Neural cell (in vitro differentiated cells): Measurements from ENCODE around the gene RERE. TPM values are rescaled to one million over a fixed set of nuclear protein-coding genes. Genes with fewer than 3 reads are reported as not detected.

Experiments used
- H2AFZ ChIP-seq: fragments of 200-600, 300-800 bp; sonication (generic), shearing (Covaris generic); 2 replicates; pipeline ENCODE4 v1.6.0; 2014; ENCODE audit warnings: low read depth, mild to moderate bottlenecking, antibody characterized with exemption, low read length, moderate library complexity
- H3F3A ChIP-seq: fragments of 200-600 bp; shearing (Covaris generic); 2 replicates; pipeline ENCODE4 v1.6.1; 2016; ENCODE audit warnings: mild to moderate bottlenecking, moderate library complexity, mixed read lengths, antibody characterized with exemption, low read length; ENCODE audit not compliant: insufficient read depth, poor library complexity, severe bottlenecking
- H3K27ac ChIP-seq: fragments of 200-600, 300-800 bp; sonication (generic), shearing (Covaris generic); 2 replicates; pipeline ENCODE4 v1.5.1; 2014; ENCODE audit warnings: mild to moderate bottlenecking, low read length, moderate library complexity
- H3K27me3 ChIP-seq: fragments of 300-800, 200-600 bp; sonication (generic), shearing (Covaris generic); 2 replicates; pipeline ENCODE4 v1.6.0; 2014; ENCODE audit warnings: mild to moderate bottlenecking, low read depth, low read length, moderate library complexity; ENCODE audit not compliant: insufficient read depth
- H3K36me3 ChIP-seq: fragments of 300-800, 200-600 bp; sonication (generic), shearing (Covaris generic); 2 replicates; pipeline ENCODE4 v1.5.1; 2014; ENCODE audit warnings: mild to moderate bottlenecking, antibody characterized with exemption, low read length, moderate library complexity; ENCODE audit not compliant: insufficient read depth
- H3K4me2 ChIP-seq: fragments of 300-800, 200-600 bp; sonication (generic), shearing (Covaris generic); 2 replicates; pipeline ENCODE4 v1.6.0; 2014; ENCODE audit warnings: mild to moderate bottlenecking, low read length
- H3K4me3 ChIP-seq: fragments of 300-800, 200-600 bp; sonication (generic), shearing (Covaris generic); 2 replicates; pipeline ENCODE4 v1.5.1; 2014; ENCODE audit warnings: mild to moderate bottlenecking, low read length, moderate library complexity
- H3K79me2 ChIP-seq: fragments of 200-600 bp; shearing (Covaris generic); replicated peaks from 2 replicates; pipeline ENCODE4 v1.6.0; 2014; ENCODE audit warnings: mild to moderate bottlenecking, low read length, moderate library complexity; ENCODE audit not compliant: insufficient read depth
- H3K9ac ChIP-seq: fragments of 300-800, 200-600 bp; sonication (generic), shearing (Covaris generic); 2 replicates; pipeline ENCODE4 v1.6.1; 2016; ENCODE audit warnings: mild to moderate bottlenecking, low read length, mixed read lengths
- H3K9me2 ChIP-seq: fragments of 200-600 bp; shearing (Covaris generic); 2 replicates; pipeline ENCODE4 v1.6.1; 2016; ENCODE audit warnings: mild to moderate bottlenecking, low read length, mixed read lengths; ENCODE audit not compliant: insufficient read depth
- H3K9me3 ChIP-seq: fragments of 200-600, 300-800 bp; sonication (generic), shearing (Covaris generic); 2 replicates; pipeline ENCODE4 v1.6.1; 2016; ENCODE audit warnings: mild to moderate bottlenecking, mixed run types, low read length, moderate library complexity, mixed read lengths
- H4K20me1 ChIP-seq: fragments of 200-600 bp; shearing (Covaris generic); 2 replicates; pipeline ENCODE4 v1.6.1; 2016; ENCODE audit warnings: mild to moderate bottlenecking, mixed run types; ENCODE audit not compliant: insufficient read depth
- EP300 ChIP-seq: fragments of 450-650 bp; conservative IDR thresholded peaks from 2 replicates; pipeline ENCODE4 v1.6.1; 2014; ENCODE audit warnings: antibody characterized with exemption, mild to moderate bottlenecking, moderate library complexity; ENCODE audit not compliant: poor library complexity, severe bottlenecking
- EZH2 ChIP-seq: fragments of 200-600, 300-800 bp; shearing (Covaris generic), sonication (generic); IDR thresholded peaks from 2 replicates; pipeline ENCODE4 v1.6.1; 2014; ENCODE audit warnings: antibody characterized with exemption, low read length, borderline replicate concordance, mild to moderate bottlenecking; ENCODE audit not compliant: insufficient read depth, poor library complexity, severe bottlenecking
- MXI1 ChIP-seq: fragments of 450-650 bp; conservative IDR thresholded peaks from 2 replicates; pipeline ENCODE4 v1.6.1; 2014; ENCODE audit warnings: antibody characterized with exemption, mild to moderate bottlenecking; ENCODE audit not compliant: poor library complexity, severe bottlenecking
- POLR2AphosphoS5 ChIP-seq: IDR thresholded peaks from 2 replicates; pipeline ENCODE4 v1.6.1; 2012
- RAD21 ChIP-seq: fragments of 450-650 bp; conservative IDR thresholded peaks from 2 replicates; pipeline ENCODE4 v1.6.1; 2014; ENCODE audit warnings: antibody characterized with exemption, mild to moderate bottlenecking, moderate library complexity
- REST ChIP-seq: IDR thresholded peaks from 2 replicates; pipeline ENCODE4 v1.6.1; 2012; ENCODE audit warnings: borderline replicate concordance
- SMC3 ChIP-seq: fragments of 450-650 bp; conservative IDR thresholded peaks from 2 replicates; pipeline ENCODE4 v1.6.1; 2014; ENCODE audit warnings: antibody characterized with exemption, mild to moderate bottlenecking, moderate library complexity; ENCODE audit not compliant: poor library complexity
- TAF1 ChIP-seq: IDR thresholded peaks from 2 replicates; pipeline ENCODE4 v1.6.1; 2012; ENCODE audit warnings: low read depth
- polyA plus RNA-seq: library from polyadenylated mRNA; depleted of rRNA; stranded (reverse); fragments of >200 nt; gene quantifications from 2 replicates; pipeline ENCODE4 v1.2.3, GENCODE V29; 2014
- TF ChIP-seq, protein P1 (sequence below): fragments of 450-650 bp; IDR thresholded peaks from 2 replicates; pipeline ENCODE4 v1.5.1; 2014; ENCODE audit warnings: antibody characterized with exemption, mild to moderate bottlenecking, moderate library complexity; ENCODE audit not compliant: poor library complexity, severe bottlenecking

RERE gene
- polyA plus RNA-seq, 1 donor from 2014 or later = 21.0 TPM

- H3F3A ChIP-seq = peaks cover 4% of the 10 kb centered on the region
- no peaks in the 10 kb centered on the region for H3K27me3 ChIP-seq
- no peaks in the 10 kb centered on the region for H3K9me3 ChIP-seq
- H3K9me2 ChIP-seq = no peaks in the 10 kb centered on the region
- H3K4me2 ChIP-seq = no peak overlapping the region
- TF ChIP-seq EZH2 (no peak), MXI1 (no peak), RAD21 (no peak), REST (no peak), POLR2AphosphoS5 (no peak), TAF1 (no peak), EP300 (no peak), SMC3 (no peak)
- TF ChIP-seq, protein P1, sequence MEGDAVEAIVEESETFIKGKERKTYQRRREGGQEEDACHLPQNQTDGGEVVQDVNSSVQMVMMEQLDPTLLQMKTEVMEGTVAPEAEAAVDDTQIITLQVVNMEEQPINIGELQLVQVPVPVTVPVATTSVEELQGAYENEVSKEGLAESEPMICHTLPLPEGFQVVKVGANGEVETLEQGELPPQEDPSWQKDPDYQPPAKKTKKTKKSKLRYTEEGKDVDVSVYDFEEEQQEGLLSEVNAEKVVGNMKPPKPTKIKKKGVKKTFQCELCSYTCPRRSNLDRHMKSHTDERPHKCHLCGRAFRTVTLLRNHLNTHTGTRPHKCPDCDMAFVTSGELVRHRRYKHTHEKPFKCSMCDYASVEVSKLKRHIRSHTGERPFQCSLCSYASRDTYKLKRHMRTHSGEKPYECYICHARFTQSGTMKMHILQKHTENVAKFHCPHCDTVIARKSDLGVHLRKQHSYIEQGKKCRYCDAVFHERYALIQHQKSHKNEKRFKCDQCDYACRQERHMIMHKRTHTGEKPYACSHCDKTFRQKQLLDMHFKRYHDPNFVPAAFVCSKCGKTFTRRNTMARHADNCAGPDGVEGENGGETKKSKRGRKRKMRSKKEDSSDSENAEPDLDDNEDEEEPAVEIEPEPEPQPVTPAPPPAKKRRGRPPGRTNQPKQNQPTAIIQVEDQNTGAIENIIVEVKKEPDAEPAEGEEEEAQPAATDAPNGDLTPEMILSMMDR = no peak
- H3K4me3 ChIP-seq = no peak overlapping the region
- H3K9ac ChIP-seq = no peak overlapping the region
- peaks cover 50% of the 10 kb centered on the region for H4K20me1 ChIP-seq
- no peak overlapping the region for H3K27ac ChIP-seq
- H2AFZ ChIP-seq = no peak overlapping the region
- H3K36me3 ChIP-seq = no peaks in the 10 kb centered on the region
- H3K79me2 ChIP-seq = peaks cover 95% of the 10 kb centered on the region
Observed at GRCh38 chr1:8669606-8670335, 147.7 kb downstream of the RERE start.

GRCh38 chr1:8667869-8668594 lies 149.4 kb downstream of the RERE start:
- no peaks in the 10 kb centered on the region for H3K27me3 ChIP-seq
- no peak overlapping the region for H3K9ac ChIP-seq
- H3K79me2 ChIP-seq = peaks cover 97% of the 10 kb centered on the region
- H3K9me2 ChIP-seq = no peaks in the 10 kb centered on the region
- peaks cover 50% of the 10 kb centered on the region for H4K20me1 ChIP-seq
- H3K9me3 ChIP-seq = no peaks in the 10 kb centered on the region
- peaks cover 4% of the 10 kb centered on the region for H3F3A ChIP-seq
- H3K36me3 ChIP-seq = no peaks in the 10 kb centered on the region
- H3K4me2 ChIP-seq = no peak overlapping the region
- H2AFZ ChIP-seq = no peak overlapping the region
- no peak overlapping the region for H3K27ac ChIP-seq
- TF ChIP-seq RAD21 (no peak), EZH2 (no peak), SMC3 (no peak), POLR2AphosphoS5 (no peak), MXI1 (no peak), REST (no peak), TAF1 (no peak), EP300 (no peak)
- TF ChIP-seq, protein P1 = no peak
- H3K4me3 ChIP-seq = no peak overlapping the region
